H1 (cell line): ENCODE data around the gene BAIAP2L2. TPM values are rescaled to one million over a fixed set of nuclear protein-coding genes. Genes with fewer than 3 reads are reported as not detected.

ENCODE experiments used
- CTCF ChIA-PET: fragments of 300-600 bp; sonication (Branson Sonifier 250); formaldehyde crosslinking; loops from one replicate; lab custom pipeline; 2021; ENCODE audit not compliant: partially characterized antibody; lab: Charles Lee
- POLR2A ChIA-PET: fragments of 300-600 bp; sonication (Branson Sonifier 250); formaldehyde crosslinking; loops from one replicate; lab custom pipeline; 2021; ENCODE audit warnings: inconsistent platforms; ENCODE audit not compliant: partially characterized antibody; lab: Charles Lee
- DNase-seq, 2 experiments: peaks; one replicate each; pipeline versions ENCODE4 v3.0.0 to v3.0.0-alpha.2; 2010 to 2022; ENCODE audit warnings: low spot score in 2 of 2, low read depth in 1 of 2, mixed read lengths in 1 of 2
- FAIRE-seq: peaks from 2 replicates; lab custom pipeline; 2011; peaks lifted over from hg19 to GRCh38; lab: Jason Lieb, UNC
- H2AFZ ChIP-seq: 2 replicates; pipeline ENCODE4 v1.8.1; 2012; ENCODE audit warnings: low read length, inconsistent platforms
- H2AK5ac ChIP-seq: 2 replicates; pipeline ENCODE4 v1.6.1; 2013; ENCODE audit warnings: low read depth, low read length
- H2BK120ac ChIP-seq: replicated peaks from 2 replicates; pipeline ENCODE3; 2013; ENCODE audit warnings: low read depth, low read length, inconsistent platforms
- H2BK12ac ChIP-seq: 2 replicates; pipeline ENCODE4 v1.6.1; 2013; ENCODE audit warnings: low read depth, low read length
- H2BK15ac ChIP-seq: 2 replicates; pipeline ENCODE4 v1.6.1; 2013; ENCODE audit warnings: low read length
- H2BK20ac ChIP-seq: 2 replicates; pipeline ENCODE4 v1.6.1; 2013; ENCODE audit warnings: low read length
- H2BK5ac ChIP-seq: 2 replicates; pipeline ENCODE4 v1.6.1; 2013; ENCODE audit warnings: low read depth, low read length
- H3K14ac ChIP-seq: 2 replicates; pipeline ENCODE4 v1.6.1; 2013; ENCODE audit warnings: inconsistent platforms; ENCODE audit not compliant: insufficient read length
- H3K18ac ChIP-seq: 2 replicates; pipeline ENCODE4 v1.6.1; 2013; ENCODE audit warnings: low read length; ENCODE audit errors: extremely low read depth
- H3K23ac ChIP-seq: 2 replicates; pipeline ENCODE4 v1.6.1; 2013; ENCODE audit warnings: inconsistent platforms; ENCODE audit not compliant: insufficient read length
- H3K23me2 ChIP-seq: 2 replicates; pipeline ENCODE4 v1.6.1; 2013; ENCODE audit warnings: low read depth, low read length
- H3K27ac ChIP-seq: 2 replicates; pipeline ENCODE4 v1.6.1; 2011; ENCODE audit warnings: low read depth, low read length, inconsistent platforms
- H3K27me3 ChIP-seq, 4 experiments: replicated peaks in 1 of 4; 1 replicate in 1 of 4; 2 replicates in 3 of 4; pipeline versions ENCODE4 v1.6.1 to v1.8.1; 2011 to 2013; ENCODE audit warnings: low read length in 3 of 4, mild to moderate bottlenecking in 3 of 4, inconsistent platforms in 2 of 4, mixed read lengths in 2 of 4, moderate library complexity in 1 of 4; ENCODE audit not compliant: control insufficient read depth in 3 of 4, insufficient read depth in 3 of 4; ENCODE audit errors: extremely low read depth in 1 of 4
- H3K36me3 ChIP-seq, 4 experiments: 2 replicates each; pipeline versions ENCODE4 v1.6.1 to v1.8.1; 2011 to 2013; ENCODE audit warnings: mild to moderate bottlenecking in 4 of 4, low read length in 3 of 4, moderate library complexity in 2 of 4, control low read depth in 1 of 4, inconsistent platforms in 1 of 4; ENCODE audit not compliant: insufficient read depth in 4 of 4, control insufficient read depth in 2 of 4
- H3K4ac ChIP-seq: replicated peaks from 2 replicates; pipeline ENCODE3; 2013; ENCODE audit warnings: low read length, low read depth, mixed read lengths, inconsistent platforms; ENCODE audit not compliant: insufficient read length
- H3K4me1 ChIP-seq, 4 experiments: replicated peaks in 1 of 4; 1 replicate in 1 of 4; 2 replicates in 3 of 4; pipeline versions ENCODE4 v1.6.1 to v1.8.1; 2011 to 2013; ENCODE audit warnings: low read length in 3 of 4, inconsistent platforms in 2 of 4, mixed read lengths in 1 of 4; ENCODE audit not compliant: insufficient read depth in 4 of 4, control insufficient read depth in 3 of 4
- H3K4me2 ChIP-seq, 2 experiments: 2 replicates each; pipeline versions ENCODE4 v1.6.1 to v1.8.1; 2011 to 2013; ENCODE audit warnings: low read depth in 2 of 2, low read length in 2 of 2, control low read depth in 1 of 2, inconsistent platforms in 1 of 2, mild to moderate bottlenecking in 1 of 2; ENCODE audit not compliant: insufficient read depth in 1 of 2
- H3K4me3 ChIP-seq, 4 experiments: fragments of 200-600, 300-600 bp in 1 of 4; sonication (generic), shearing (Covaris generic), sonication (Bioruptor Twin) in 1 of 4; 2 replicates each; pipeline versions ENCODE4 v1.5.1 to v1.8.1; 2011 to 2016; ENCODE audit warnings: low read length in 4 of 4, low read depth in 3 of 4, control low read depth in 2 of 4, inconsistent platforms in 2 of 4, mild to moderate bottlenecking in 2 of 4, mixed read lengths in 1 of 4, moderate library complexity in 1 of 4; ENCODE audit not compliant: insufficient read depth in 2 of 4; ENCODE audit errors: extremely low read depth in 1 of 4
- H3K56ac ChIP-seq: replicated peaks from 2 replicates; pipeline ENCODE3; 2013; ENCODE audit warnings: low read depth, mild to moderate bottlenecking, mixed read lengths, low read length, inconsistent platforms; ENCODE audit not compliant: insufficient read length
- H3K79me1 ChIP-seq: 2 replicates; pipeline ENCODE4 v1.6.1; 2013; ENCODE audit warnings: low read depth, low read length, control low read depth
- H3K79me2 ChIP-seq, 2 experiments: 2 replicates each; pipeline versions ENCODE4 v1.6.1 to v1.8.1; 2012 to 2013; ENCODE audit warnings: low read length in 2 of 2, mild to moderate bottlenecking in 2 of 2, inconsistent platforms in 1 of 2; ENCODE audit not compliant: insufficient read depth in 2 of 2, control insufficient read depth in 1 of 2
- H3K9ac ChIP-seq, 4 experiments: replicated peaks in 1 of 4; 1 replicate in 1 of 4; 2 replicates in 3 of 4; pipeline versions ENCODE4 v1.6.1 to v1.8.1; 2011 to 2013; ENCODE audit warnings: low read depth in 3 of 4, low read length in 3 of 4, control low read depth in 2 of 4, mild to moderate bottlenecking in 2 of 4, moderate library complexity in 2 of 4, inconsistent platforms in 1 of 4; ENCODE audit errors: extremely low read depth in 1 of 4
- H3K9me3 ChIP-seq, 2 experiments: 2 replicates each; pipeline versions ENCODE4 v1.6.1 to v1.8.1; 2012 to 2013; ENCODE audit warnings: mild to moderate bottlenecking in 2 of 2, moderate library complexity in 2 of 2, control low read depth in 1 of 2, inconsistent platforms in 1 of 2, low read depth in 1 of 2, low read length in 1 of 2, mixed read lengths in 1 of 2; ENCODE audit not compliant: insufficient read depth in 2 of 2
- H4K20me1 ChIP-seq, 2 experiments: replicated peaks in 1 of 2; 2 replicates each; pipeline versions ENCODE3 to v1.8.1; 2011 to 2013; ENCODE audit warnings: inconsistent platforms in 2 of 2, low read length in 2 of 2, mild to moderate bottlenecking in 1 of 2; ENCODE audit not compliant: insufficient read depth in 2 of 2, control insufficient read depth in 1 of 2
- H4K5ac ChIP-seq: 2 replicates; pipeline ENCODE4 v1.6.1; 2013; ENCODE audit warnings: low read length, low read depth, mixed read lengths, inconsistent platforms; ENCODE audit not compliant: insufficient read length
- H4K8ac ChIP-seq: 2 replicates; pipeline ENCODE4 v1.8.0; 2013; ENCODE audit warnings: mild to moderate bottlenecking, moderate library complexity, low read length, inconsistent platforms; ENCODE audit not compliant: insufficient read depth; ENCODE audit errors: extremely low read depth
- H4K91ac ChIP-seq: replicated peaks from 2 replicates; pipeline ENCODE3; 2013; ENCODE audit warnings: low read length, mixed read lengths, inconsistent platforms; ENCODE audit not compliant: insufficient read length
- RFX5 ChIP-seq: IDR thresholded peaks from 2 replicates; pipeline ENCODE4 v1.6.1; 2011; ENCODE audit warnings: low read depth, low read length, improper control_type of control experiment, borderline replicate concordance
- SP2 ChIP-seq: IDR thresholded peaks from 2 replicates; pipeline ENCODE4 v1.6.1; 2012; ENCODE audit warnings: mild to moderate bottlenecking, low read length, inconsistent platforms
- TBP ChIP-seq: IDR thresholded peaks from 2 replicates; pipeline ENCODE4 v1.6.1; 2011; ENCODE audit warnings: low read depth, low read length, improper control_type of control experiment
- USF2 ChIP-seq: IDR thresholded peaks from 2 replicates; pipeline ENCODE4 v1.6.1; 2011; ENCODE audit warnings: low read length, improper control_type of control experiment
- WGBS, 2 experiments: shearing (Covaris generic) in 1 of 2; methylation state at CpG; one replicate each; pipeline versions ENCODE4 v1.1.6 to v1.1.7; 2013 to 2015; ENCODE audit warnings: low lambda C conversion rate in 2 of 2, mixed read lengths in 2 of 2, inconsistent platforms in 1 of 2, low coverage in 1 of 2, missing lambda C conversion rate in 1 of 2; ENCODE audit not compliant: insufficient replicate concordance in 2 of 2, insufficient coverage in 1 of 2, insufficient read length in 1 of 2; ENCODE audit errors: extremely low coverage in 1 of 2, missing lambda C conversion rate in 1 of 2; 5-methylcytosine and 5-hydroxymethylcytosine counted together
- polyA plus RNA-seq, 7 experiments: library from polyadenylated mRNA; depleted of rRNA in 3 of 7; stranded (reverse) in 5 of 7; unstranded in 2 of 7; fragments of >200 nt in 5 of 7; fragments of 200-250 nt in 2 of 7; gene quantifications; 1 replicate in 5 of 7; 2 replicates in 1 of 7; 4 replicates in 1 of 7; pipeline versions ENCODE4 v1.2.1 to v1.2.3, GENCODE V29; 2011 to 2013; ENCODE audit warnings: missing spikeins in 2 of 7, mixed read lengths in 2 of 7
- total RNA-seq: library from RNA; stranded (reverse); fragmentation: NEBNext Ultra II Directional; extraction: Animal tissue kit (Norgen Biotek cat#: 25700); gene quantifications from 2 replicates; pipeline ENCODE4 v1.2.1, GENCODE V29; 2021

Gene BAIAP2L2
- total and polyA plus RNA-seq, 2 of the 8 experiments (the other 6 are each of a cell fraction or from before 2014, with no cell fraction given) = 5.4 to 10.0 TPM

DNA sequence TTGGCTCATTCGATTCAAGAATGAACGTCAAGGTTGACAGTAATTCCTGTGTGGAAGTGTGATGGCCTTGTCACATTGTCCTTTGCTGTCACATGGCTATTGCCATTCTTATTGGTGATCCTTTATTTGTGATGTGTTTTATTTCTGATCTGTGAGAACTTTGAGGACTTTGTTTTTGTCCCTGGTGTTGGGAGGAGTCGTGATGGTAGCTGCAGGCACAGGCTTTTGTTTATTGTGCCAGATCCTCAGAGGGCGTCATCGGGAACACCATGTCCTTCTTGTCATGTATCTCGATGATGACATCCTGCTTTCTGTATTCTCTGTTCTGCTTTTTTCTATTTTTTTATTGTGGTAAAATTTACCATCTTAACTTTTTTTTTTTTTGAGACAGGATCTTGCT, 47.7 kb downstream of the BAIAP2L2 start:
- no peak overlapping the region for H3K18ac ChIP-seq
- H3K4me2 ChIP-seq = no peak overlapping the region
- H3K79me2 ChIP-seq = peaks cover 0 to 4% of the 10 kb centered on the region in 2 experiments; a peak in 1 of 4 replicates
- no peak overlapping the region for H2BK5ac ChIP-seq
- H3K36me3 ChIP-seq = peaks cover 5 to 23% (median 17%) of the 10 kb centered on the region in 4 experiments; a peak in 5 of 8 replicates
- H3K56ac ChIP-seq = no peak overlapping the region
- CTCF ChIA-PET = interaction anchor here (0.7 to 2.1 kb wide), 3 partner anchors 11 to 37 kb away, joined by 3 to 7 read pairs (median 4); no protein-coding TSS in a partner anchor
- H4K91ac ChIP-seq = no peak overlapping the region
- no peak overlapping the region for H2AK5ac ChIP-seq
- no peak for DNase-seq
- no peak overlapping the region for H3K27ac ChIP-seq
- peaks cover 0 to 2% of the 10 kb centered on the region in 2 experiments for H4K20me1 ChIP-seq
- peaks cover 0 to 2% (median 2%) of the 10 kb centered on the region in 4 experiments; a peak in 4 of 7 replicates for H3K4me1 ChIP-seq
- no peak overlapping the region for H3K23ac ChIP-seq
- WGBS, 2 experiments = 91% methylated on average over 6 of the region's 6 CpGs; no CpG with 5 or more reads in 1 of the 2 experiments
- no peaks in the 10 kb centered on the region for H3K9me3 ChIP-seq
- no peak overlapping the region for H3K14ac ChIP-seq
- TF ChIP-seq TBP (no peak), RFX5 (no peak), SP2 (no peak), USF2 (no peak)
- TF ChIP-seq, all 59 proteins: peak for 0
- Histone ChIP-seq H3K9ac (no peak overlapping the region), H2AFZ (no peak overlapping the region), H3K4ac (no peak overlapping the region), H4K8ac (no peak overlapping the region), H3K79me1 (peaks cover 5% of the 10 kb centered on the region), H2BK20ac (no peak overlapping the region), H2BK15ac (no peak overlapping the region), H2BK12ac (no peak overlapping the region), H3K4me3 (no peak overlapping the region), H3K23me2 (peaks cover 1% of the 10 kb centered on the region; the same call in 1 of the 2 replicates), H4K5ac (no peak overlapping the region), H3K27me3 (no peaks in the 10 kb centered on the region), H2BK120ac (no peak overlapping the region)
- POLR2A ChIA-PET = interaction anchor here (1.2 kb wide), 1 partner anchor 10 kb away, joined by 4 read pairs; no protein-coding TSS in a partner anchor
- FAIRE-seq = no peak
